HG02981 (cell line): ENCODE data around the gene NGDN.

Experiments used
- ATAC-seq: cut with Tn5 transposase; IDR thresholded peaks from one replicate; pipeline ENCODE4 v1.9.1; 2021; ENCODE audit warnings: mild to moderate bottlenecking, moderate library complexity; ENCODE audit not compliant: unreplicated experiment

NGDN gene

GRCh38 chr14:23468704-23469126, 788 bp upstream of the NGDN start:
- ATAC-seq: no peak

- no peak for ATAC-seq
Observed at GRCh38 chr14:23469906-23470403, 452 bp downstream of the NGDN start.

- no peak for ATAC-seq
Observed at GRCh38 chr14:23470947-23471346, 1.4 kb downstream of the NGDN start.

- ATAC-seq: no peak
Observed at GRCh38 chr14:23478109-23478759, 8.7 kb downstream of the NGDN start.

- no peak for ATAC-seq
Observed at GRCh38 chr14:23481362-23481970, 12.0 kb downstream of the NGDN start.

GRCh38 chr14:23481979-23482822, 12.7 kb downstream of the NGDN start:
- no peak for ATAC-seq

- ATAC-seq: no peak
Observed at GRCh38 chr14:23482823-23483148, 13.3 kb downstream of the NGDN start.

- ATAC-seq: no peak
Observed at GRCh38 chr14:23483236-23483854, 13.8 kb downstream of the NGDN start.

- ATAC-seq: no peak
Observed at GRCh38 chr14:23485326-23485725, 15.8 kb downstream of the NGDN start.

GRCh38 chr14:23486036-23486435, 16.5 kb downstream of the NGDN start:
- ATAC-seq: no peak

GRCh38 chr14:23487216-23487615, 17.7 kb downstream of the NGDN start:
- ATAC-seq: no peak

GRCh38 chr14:23492618-23493272, 23.2 kb downstream of the NGDN start:
- ATAC-seq: no peak

- no peak for ATAC-seq
Observed at GRCh38 chr14:23494223-23494622, 24.7 kb downstream of the NGDN start.

- no peak for ATAC-seq
Observed at GRCh38 chr14:23512156-23512555, 42.7 kb downstream of the NGDN start.

- ATAC-seq: no peak
Observed at GRCh38 chr14:23513005-23513817, 43.7 kb downstream of the NGDN start.

- no peak for ATAC-seq
Observed at GRCh38 chr14:23513818-23514643, 44.5 kb downstream of the NGDN start.

GRCh38 chr14:23514644-23514957, 45.1 kb downstream of the NGDN start:
- no peak for ATAC-seq

GRCh38 chr14:23517650-23518326, 48.3 kb downstream of the NGDN start:
- no peak for ATAC-seq

GRCh38 chr14:23518709-23519108, 49.2 kb downstream of the NGDN start:
- no peak for ATAC-seq
